ENCODE data around the gene DEDD. TPM values are rescaled to one million over a fixed set of nuclear protein-coding genes. Genes with fewer than 3 reads are reported as not detected.

DEDD gene
- total and polyA plus RNA-seq, 10 of the 15 experiments (the other 5 are each of a cell fraction or from before 2014, with no cell fraction given): 13.6 to 33.9 (median 30.3) TPM

GRCh38 chr1:161121042-161121650, 11.3 kb downstream of the DEDD start:
- RAD21 ChIA-PET (ENCODE audit: unreplicated experiment): interaction anchor here (0.7 to 1.3 kb wide), 2 partner anchors 15 to 25 kb away, joined by 4 read pairs; no protein-coding TSS in a partner anchor
- H4K20me1 ChIP-seq (ENCODE audit: control insufficient read depth, insufficient read depth): no peaks in the 10 kb centered on the region
- ATAC-seq: no peak
- DNase-seq (ENCODE audit: low read depth, low spot score): no peak
- no peak overlapping the region for H3K4me2 ChIP-seq (ENCODE audit: control insufficient read depth, insufficient read depth)
- intact Hi-C loops (cut with micrococcal nuclease; ENCODE audit: unreplicated experiment) (no loop called here), in situ Hi-C loops (cut with MboI) (no loop called here)
- no peak overlapping the region for H3K27ac ChIP-seq (ENCODE audit: control insufficient read depth, insufficient read depth)
- no peak overlapping the region for H2AFZ ChIP-seq (ENCODE audit: control insufficient read depth, low read depth, low read length)
- POLR2A ChIA-PET: interaction anchor here (0.5 to 1.6 kb wide), 7 partner anchors 8 to 121 kb away, joined by 3 to 9 read pairs (median 5); no protein-coding TSS in a partner anchor
- peaks cover 17 to 18% of the 10 kb centered on the region in 2 experiments for H3K36me3 ChIP-seq (ENCODE audit: control insufficient read depth in 2 of 2, insufficient read depth in 2 of 2, low read length in 1 of 2)
- peaks cover 32% of the 10 kb centered on the region for H3K79me2 ChIP-seq (ENCODE audit: control insufficient read depth, insufficient read depth, low read length)
- WGBS (ENCODE audit: insufficient coverage, insufficient replicate concordance, low lambda C conversion rate, missing lambda C conversion rate): 100% methylated on average over 3 of the region's 3 CpGs
- CTCF ChIA-PET: interaction anchor here (0.6 to 1.7 kb wide), 5 partner anchors 20 to 137 kb away, joined by 3 to 8 read pairs (median 4); partner anchors contain the start of gene TOMM40L
- 0 out of 2 replicates have a peak, but pooled peaks have one; percentile 25 for TF ChIP-seq MTA3 (IDR thresholded peaks at IDR 0.05; ENCODE audit: borderline replicate concordance, low read length)
- TF ChIP-seq CEBPB (IDR thresholded peaks at IDR 0.05; ENCODE audit: borderline replicate concordance in 1 of 2, low read depth in 2 of 2, low read length in 2 of 2): no peak
- 0 out of 2 replicates have a peak, but pooled peaks have one; percentile 35 for TF ChIP-seq POLR2AphosphoS2 (IDR thresholded peaks at IDR 0.05; ENCODE audit: low read depth, low read length)
- TF ChIP-seq RELA (IDR thresholded peaks at IDR 0.05; ENCODE audit: borderline replicate concordance, partially characterized antibody): no peak
- H3K9ac ChIP-seq (ENCODE audit: control insufficient read depth, insufficient read depth, low read length): no peak overlapping the region
- no peak overlapping the region for H3K4me3 ChIP-seq
- SMC1A ChIA-PET (ENCODE audit: uncharacterized antibody, unreplicated experiment): interaction anchor here (1.1 to 1.6 kb wide), 7 partner anchors 9 to 83 kb away, joined by 3 to 5 read pairs (median 4); partner anchors contain the start of gene TSTD1
- BruUV-seq (replicated peaks): no TSS peak
- H3K27me3 ChIP-seq (replicated peaks in 1 of 2; ENCODE audit: control insufficient read depth in 2 of 2, insufficient read depth in 2 of 2, low read length in 1 of 2): no peaks in the 10 kb centered on the region
- H3K9me3 ChIP-seq (replicated peaks; ENCODE audit: control insufficient read depth, insufficient read depth, low read length): no peaks in the 10 kb centered on the region
- H3K4me1 ChIP-seq (ENCODE audit: control insufficient read depth, insufficient read depth, low read length): peaks cover 19% of the 10 kb centered on the region
- FAIRE-seq: peak; percentile 49

Data from GM12878 (cell line).